ENCODE data around the gene CCDC51. TPM values are rescaled to one million over a fixed set of nuclear protein-coding genes. Genes with fewer than 3 reads are reported as not detected.

Gene CCDC51
- total and polyA plus RNA-seq, 9 of the 15 experiments (the other 6 are each of a cell fraction or from before 2014, with no cell fraction given), result 6.5 to 18.6 (median 15.7) TPM

DNA sequence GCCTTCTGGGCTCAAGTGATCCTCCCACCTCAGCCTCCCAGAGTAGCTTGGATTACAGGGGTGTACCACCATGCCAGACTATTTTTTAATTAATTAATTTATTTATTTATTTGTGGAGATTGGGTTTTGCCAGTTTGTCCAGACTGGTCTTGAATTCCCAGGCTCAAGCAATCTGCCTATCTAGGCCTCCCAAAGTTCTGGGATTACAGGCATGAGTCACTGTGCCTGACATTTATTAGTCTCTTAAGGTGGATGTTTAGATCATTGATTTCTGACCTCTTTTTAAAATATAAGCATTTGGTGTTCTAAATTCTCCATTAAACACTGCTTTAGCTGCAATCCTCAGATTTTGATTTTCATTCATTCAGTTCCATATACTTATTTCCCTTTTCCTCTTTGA, 52.3 kb downstream of the CCDC51 start:
- H3K9me1 ChIP-seq (ENCODE audit: control insufficient read depth, insufficient read depth, low read length), result no peaks in the 10 kb centered on the region
- intact Hi-C loops (cut with micrococcal nuclease) (no loop called here), in situ Hi-C loops (cut with MboI) (no loop called here)
- no peak for ATAC-seq
- no peaks in the 10 kb centered on the region for H4K20me1 ChIP-seq (replicated peaks; ENCODE audit: control insufficient read depth, insufficient read depth, low read length)
- H3K9ac ChIP-seq (ENCODE audit: insufficient read depth in 1 of 2, low read depth in 2 of 2, low read length in 2 of 2), result no peak overlapping the region
- H3K9me3 ChIP-seq (replicated peaks; ENCODE audit: control insufficient read depth, insufficient read depth, low read depth, low read length), result no peaks in the 10 kb centered on the region
- no peak overlapping the region for H3K27ac ChIP-seq (ENCODE audit: extremely low read depth, low read depth, low read length)
- POLR2A ChIA-PET, result no interaction called here
- H3K4me1 ChIP-seq (replicated peaks in 1 of 2; ENCODE audit: control insufficient read depth in 2 of 2, insufficient read depth in 2 of 2, low read length in 2 of 2), result no peaks in the 10 kb centered on the region
- FAIRE-seq, result no peak
- DNase-seq (ENCODE audit: extremely low read depth in 1 of 4, low spot score in 3 of 4), result no peak
- TF ChIP-seq ILF3 (IDR thresholded peaks at IDR 0.05; ENCODE audit: borderline replicate concordance), result no peak
- TF ChIP-seq, protein P1, sequence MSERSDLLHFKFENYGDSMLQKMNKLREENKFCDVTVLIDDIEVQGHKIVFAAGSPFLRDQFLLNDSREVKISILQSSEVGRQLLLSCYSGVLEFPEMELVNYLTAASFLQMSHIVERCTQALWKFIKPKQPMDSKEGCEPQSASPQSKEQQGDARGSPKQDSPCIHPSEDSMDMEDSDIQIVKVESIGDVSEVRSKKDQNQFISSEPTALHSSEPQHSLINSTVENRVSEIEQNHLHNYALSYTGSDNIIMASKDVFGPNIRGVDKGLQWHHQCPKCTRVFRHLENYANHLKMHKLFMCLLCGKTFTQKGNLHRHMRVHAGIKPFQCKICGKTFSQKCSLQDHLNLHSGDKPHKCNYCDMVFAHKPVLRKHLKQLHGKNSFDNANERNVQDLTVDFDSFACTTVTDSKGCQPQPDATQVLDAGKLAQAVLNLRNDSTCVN (CRISPR knock-in tag; IDR thresholded peaks at IDR 0.05), result no peak
- no peak for TF ChIP-seq SRSF1 (IDR thresholded peaks at IDR 0.05; ENCODE audit: low read depth, low read length)
- TF ChIP-seq NCOA1 (IDR thresholded peaks at IDR 0.05; ENCODE audit: low read depth), result no peak
- TF ChIP-seq, protein P2, sequence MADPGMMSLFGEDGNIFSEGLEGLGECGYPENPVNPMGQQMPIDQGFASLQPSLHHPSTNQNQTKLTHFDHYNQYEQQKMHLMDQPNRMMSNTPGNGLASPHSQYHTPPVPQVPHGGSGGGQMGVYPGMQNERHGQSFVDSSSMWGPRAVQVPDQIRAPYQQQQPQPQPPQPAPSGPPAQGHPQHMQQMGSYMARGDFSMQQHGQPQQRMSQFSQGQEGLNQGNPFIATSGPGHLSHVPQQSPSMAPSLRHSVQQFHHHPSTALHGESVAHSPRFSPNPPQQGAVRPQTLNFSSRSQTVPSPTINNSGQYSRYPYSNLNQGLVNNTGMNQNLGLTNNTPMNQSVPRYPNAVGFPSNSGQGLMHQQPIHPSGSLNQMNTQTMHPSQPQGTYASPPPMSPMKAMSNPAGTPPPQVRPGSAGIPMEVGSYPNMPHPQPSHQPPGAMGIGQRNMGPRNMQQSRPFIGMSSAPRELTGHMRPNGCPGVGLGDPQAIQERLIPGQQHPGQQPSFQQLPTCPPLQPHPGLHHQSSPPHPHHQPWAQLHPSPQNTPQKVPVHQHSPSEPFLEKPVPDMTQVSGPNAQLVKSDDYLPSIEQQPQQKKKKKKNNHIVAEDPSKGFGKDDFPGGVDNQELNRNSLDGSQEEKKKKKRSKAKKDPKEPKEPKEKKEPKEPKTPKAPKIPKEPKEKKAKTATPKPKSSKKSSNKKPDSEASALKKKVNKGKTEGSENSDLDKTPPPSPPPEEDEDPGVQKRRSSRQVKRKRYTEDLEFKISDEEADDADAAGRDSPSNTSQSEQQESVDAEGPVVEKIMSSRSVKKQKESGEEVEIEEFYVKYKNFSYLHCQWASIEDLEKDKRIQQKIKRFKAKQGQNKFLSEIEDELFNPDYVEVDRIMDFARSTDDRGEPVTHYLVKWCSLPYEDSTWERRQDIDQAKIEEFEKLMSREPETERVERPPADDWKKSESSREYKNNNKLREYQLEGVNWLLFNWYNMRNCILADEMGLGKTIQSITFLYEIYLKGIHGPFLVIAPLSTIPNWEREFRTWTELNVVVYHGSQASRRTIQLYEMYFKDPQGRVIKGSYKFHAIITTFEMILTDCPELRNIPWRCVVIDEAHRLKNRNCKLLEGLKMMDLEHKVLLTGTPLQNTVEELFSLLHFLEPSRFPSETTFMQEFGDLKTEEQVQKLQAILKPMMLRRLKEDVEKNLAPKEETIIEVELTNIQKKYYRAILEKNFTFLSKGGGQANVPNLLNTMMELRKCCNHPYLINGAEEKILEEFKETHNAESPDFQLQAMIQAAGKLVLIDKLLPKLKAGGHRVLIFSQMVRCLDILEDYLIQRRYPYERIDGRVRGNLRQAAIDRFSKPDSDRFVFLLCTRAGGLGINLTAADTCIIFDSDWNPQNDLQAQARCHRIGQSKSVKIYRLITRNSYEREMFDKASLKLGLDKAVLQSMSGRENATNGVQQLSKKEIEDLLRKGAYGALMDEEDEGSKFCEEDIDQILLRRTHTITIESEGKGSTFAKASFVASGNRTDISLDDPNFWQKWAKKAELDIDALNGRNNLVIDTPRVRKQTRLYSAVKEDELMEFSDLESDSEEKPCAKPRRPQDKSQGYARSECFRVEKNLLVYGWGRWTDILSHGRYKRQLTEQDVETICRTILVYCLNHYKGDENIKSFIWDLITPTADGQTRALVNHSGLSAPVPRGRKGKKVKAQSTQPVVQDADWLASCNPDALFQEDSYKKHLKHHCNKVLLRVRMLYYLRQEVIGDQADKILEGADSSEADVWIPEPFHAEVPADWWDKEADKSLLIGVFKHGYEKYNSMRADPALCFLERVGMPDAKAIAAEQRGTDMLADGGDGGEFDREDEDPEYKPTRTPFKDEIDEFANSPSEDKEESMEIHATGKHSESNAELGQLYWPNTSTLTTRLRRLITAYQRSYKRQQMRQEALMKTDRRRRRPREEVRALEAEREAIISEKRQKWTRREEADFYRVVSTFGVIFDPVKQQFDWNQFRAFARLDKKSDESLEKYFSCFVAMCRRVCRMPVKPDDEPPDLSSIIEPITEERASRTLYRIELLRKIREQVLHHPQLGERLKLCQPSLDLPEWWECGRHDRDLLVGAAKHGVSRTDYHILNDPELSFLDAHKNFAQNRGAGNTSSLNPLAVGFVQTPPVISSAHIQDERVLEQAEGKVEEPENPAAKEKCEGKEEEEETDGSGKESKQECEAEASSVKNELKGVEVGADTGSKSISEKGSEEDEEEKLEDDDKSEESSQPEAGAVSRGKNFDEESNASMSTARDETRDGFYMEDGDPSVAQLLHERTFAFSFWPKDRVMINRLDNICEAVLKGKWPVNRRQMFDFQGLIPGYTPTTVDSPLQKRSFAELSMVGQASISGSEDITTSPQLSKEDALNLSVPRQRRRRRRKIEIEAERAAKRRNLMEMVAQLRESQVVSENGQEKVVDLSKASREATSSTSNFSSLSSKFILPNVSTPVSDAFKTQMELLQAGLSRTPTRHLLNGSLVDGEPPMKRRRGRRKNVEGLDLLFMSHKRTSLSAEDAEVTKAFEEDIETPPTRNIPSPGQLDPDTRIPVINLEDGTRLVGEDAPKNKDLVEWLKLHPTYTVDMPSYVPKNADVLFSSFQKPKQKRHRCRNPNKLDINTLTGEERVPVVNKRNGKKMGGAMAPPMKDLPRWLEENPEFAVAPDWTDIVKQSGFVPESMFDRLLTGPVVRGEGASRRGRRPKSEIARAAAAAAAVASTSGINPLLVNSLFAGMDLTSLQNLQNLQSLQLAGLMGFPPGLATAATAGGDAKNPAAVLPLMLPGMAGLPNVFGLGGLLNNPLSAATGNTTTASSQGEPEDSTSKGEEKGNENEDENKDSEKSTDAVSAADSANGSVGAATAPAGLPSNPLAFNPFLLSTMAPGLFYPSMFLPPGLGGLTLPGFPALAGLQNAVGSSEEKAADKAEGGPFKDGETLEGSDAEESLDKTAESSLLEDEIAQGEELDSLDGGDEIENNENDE (IDR thresholded peaks at IDR 0.05; ENCODE audit: low read depth, low read length), result no peak
- TF ChIP-seq RBM14 (IDR thresholded peaks at IDR 0.05; ENCODE audit: borderline replicate concordance, insufficient read depth, low read depth, low read length), result no peak
- no peak for TF ChIP-seq DIDO1 (tag; IDR thresholded peaks at IDR 0.05; ENCODE audit: low read depth)
- no peak for TF ChIP-seq GATAD2B (IDR thresholded peaks at IDR 0.05; ENCODE audit: borderline replicate concordance)
- CTCF ChIA-PET (ENCODE audit: low intra/inter-chr PET ratio), result no interaction called here
- H3K36me3 ChIP-seq (ENCODE audit: control insufficient read depth, insufficient read depth, low read length), result no peaks in the 10 kb centered on the region
- no peak overlapping the region for H3K4me2 ChIP-seq (ENCODE audit: insufficient read depth, low read length)
- no peaks in the 10 kb centered on the region for H3K79me2 ChIP-seq (ENCODE audit: control insufficient read depth, insufficient read depth, low read length)
- no peaks in the 10 kb centered on the region; a peak in 1 of 5 replicates for H3K27me3 ChIP-seq (ENCODE audit: control insufficient read depth in 2 of 2, insufficient read depth in 2 of 2, low read length in 2 of 2)
- BruUV-seq (replicated peaks), result no TSS peak
- H3K4me3 ChIP-seq, result no peak overlapping the region
- H2AFZ ChIP-seq (ENCODE audit: low read depth, low read length), result no peak overlapping the region

Data from K562 (cell line).